GM10266 (cell line): Measurements from ENCODE around the gene LGALS9C.
"Not testable (repeated sequence)": the region's sequence is repeated elsewhere in the genome, so short reads cannot be mapped to it uniquely, and the experiment has no call there.

Experiments
- DNase-seq: peaks from one replicate; pipeline ENCODE4 v3.0.0; 2012; ENCODE audit errors: extremely low spot score

The LGALS9C gene

GRCh38 chr17:18525015-18525414 lies 48.4 kb downstream of the LGALS9C start:
- not testable (repeated sequence) for DNase-seq

GRCh38 chr17:18526168-18526800 lies 49.7 kb downstream of the LGALS9C start:
- DNase-seq: not testable (repeated sequence)

GRCh38 chr17:18527354-18527753 lies 50.8 kb downstream of the LGALS9C start:
- DNase-seq: not testable (repeated sequence)

- not testable (repeated sequence) for DNase-seq
These were observed 51.8 kb downstream of the LGALS9C start for GRCh38 chr17:18528435-18528834.

GRCh38 chr17:18528899-18529500 lies 52.4 kb downstream of the LGALS9C start:
- DNase-seq: not testable (repeated sequence)

- DNase-seq: not testable (repeated sequence)
These were observed 53.8 kb downstream of the LGALS9C start for GRCh38 chr17:18530405-18530804.

- DNase-seq: not testable (repeated sequence)
These were observed 65.6 kb downstream of the LGALS9C start for GRCh38 chr17:18542234-18542633.

GRCh38 chr17:18542907-18543306 lies 66.3 kb downstream of the LGALS9C start:
- DNase-seq: not testable (repeated sequence)
